HCT116 (cell line): ENCODE results near the gene POLH. TPM values are rescaled to one million over a fixed set of nuclear protein-coding genes. Genes with fewer than 3 reads are reported as not detected.
A peak's percentile ranks its signal among the peaks of the same experiment; 100 is the strongest.

Experiments used
- ATAC-seq: fragments of 200-7000 bp; cut with Tn5 transposase; 2 replicates; pipeline ENCODE4 v1.9.1; 2020; ENCODE audit warnings: mild to moderate bottlenecking, moderate library complexity
- BruUV-seq: library from RNA; stranded (reverse); fragments of 400-500 nt; replicated peaks from 2 replicates; lab custom pipeline; 2021; lab: Mats Ljungman, UMichigan
- CTCF ChIA-PET: fragments of 300-600 bp; sonication (Branson Sonifier 250); formaldehyde crosslinking; loops from one replicate; lab custom pipeline; 2021; ENCODE audit warnings: antibody characterized with exemption; lab: Charles Lee
- POLR2A ChIA-PET: fragments of 300-600, 350-600 bp; sonication (Branson Sonifier 250); formaldehyde crosslinking; loops from one replicate; lab custom pipeline; 2021; ENCODE audit warnings: antibody characterized with exemption; lab: Charles Lee
- RAD21 ChIA-PET, 2 experiments: fragments of 300-600 bp; sonication (Branson Sonifier 250); formaldehyde crosslinking; loops; one replicate each; lab custom pipeline; 2023; ENCODE audit warnings: low total read pairs in 2 of 2; ENCODE audit not compliant: uncharacterized antibody in 2 of 2, unreplicated experiment in 2 of 2, low non-redundant PET in 1 of 2; lab: Charles Lee
- DNase-seq: peaks from one replicate; pipeline ENCODE4 v3.0.0-alpha.2; 2010; ENCODE audit warnings: low read depth, low spot score
- H2AFZ ChIP-seq: fragments of 200-600 bp; shearing (Covaris generic), sonication (generic); 2 replicates; pipeline ENCODE4 v1.6.1; 2017; ENCODE audit warnings: low read depth, mixed run types, mixed read lengths, antibody characterized with exemption, low read length; ENCODE audit not compliant: poor library complexity, severe bottlenecking
- H3K27ac ChIP-seq: 2 replicates; pipeline ENCODE4 v1.5.1; 2012; ENCODE audit warnings: low read depth, low read length
- H3K27me3 ChIP-seq: fragments of 200-600 bp; sonication (generic); 2 replicates; pipeline ENCODE4 v1.6.1; 2016; ENCODE audit warnings: mixed run types, low read length, mixed read lengths; ENCODE audit not compliant: insufficient read depth
- H3K36me3 ChIP-seq, 2 experiments: fragments of 200-500 bp in 1 of 2; fragments of 200-600 bp in 1 of 2; sonication (Bioruptor generic) in 1 of 2; sonication (generic) in 1 of 2; 2 replicates each; pipeline versions ENCODE4 v1.5.1 to v1.6.1; 2014 to 2016; ENCODE audit warnings: low read length in 2 of 2, inconsistent platforms in 1 of 2, mixed read lengths in 1 of 2, mixed run types in 1 of 2; ENCODE audit not compliant: insufficient read depth in 2 of 2, control insufficient read depth in 1 of 2
- H3K4me1 ChIP-seq, 2 experiments: fragments of 200-600 bp in 1 of 2; sonication (generic) in 1 of 2; 2 replicates each; pipeline versions ENCODE4 v1.5.1 to v1.6.1; 2012 to 2017; ENCODE audit warnings: low read length in 2 of 2, inconsistent platforms in 1 of 2, mild to moderate bottlenecking in 1 of 2, mixed read lengths in 1 of 2, mixed run types in 1 of 2, moderate library complexity in 1 of 2; ENCODE audit not compliant: insufficient read depth in 2 of 2, control insufficient read depth in 1 of 2
- H3K4me2 ChIP-seq: fragments of 200-600 bp; sonication (generic); 2 replicates; pipeline ENCODE4 v1.6.1; 2017; ENCODE audit warnings: mixed run types, low read length, mixed read lengths
- H3K4me3 ChIP-seq, 2 experiments: fragments of 200-600 bp in 1 of 2; sonication (generic) in 1 of 2; replicated peaks in 1 of 2; 2 replicates each; pipeline ENCODE4 v1.5.1; 2011 to 2016; ENCODE audit warnings: low read length in 2 of 2, control low read depth in 1 of 2, low read depth in 1 of 2, mild to moderate bottlenecking in 1 of 2, mixed read lengths in 1 of 2, mixed run types in 1 of 2
- H3K79me2 ChIP-seq: fragments of 200-600 bp; sonication (generic); 2 replicates; pipeline ENCODE4 v1.6.1; 2017; ENCODE audit warnings: mild to moderate bottlenecking, mixed run types, low read length, moderate library complexity, mixed read lengths; ENCODE audit not compliant: insufficient read depth
- H3K9ac ChIP-seq: fragments of 200-600 bp; sonication (generic); 2 replicates; pipeline ENCODE4 v1.6.1; 2016; ENCODE audit warnings: low read length, mixed read lengths
- H3K9me2 ChIP-seq: fragments of 200-600 bp; sonication (generic), shearing (Covaris generic); 2 replicates; pipeline ENCODE4 v1.6.1; 2017; ENCODE audit warnings: mixed run types, mild to moderate bottlenecking, moderate library complexity; ENCODE audit not compliant: insufficient read depth
- H3K9me3 ChIP-seq, 2 experiments: fragments of 200-500 bp in 1 of 2; fragments of 200-600 bp in 1 of 2; sonication (Bioruptor generic) in 1 of 2; sonication (generic) in 1 of 2; 2 replicates each; pipeline ENCODE4 v1.6.1; 2014 to 2017; ENCODE audit warnings: low read length in 2 of 2, mixed read lengths in 2 of 2, inconsistent platforms in 1 of 2, low read depth in 1 of 2, mild to moderate bottlenecking in 1 of 2, mixed run types in 1 of 2, moderate library complexity in 1 of 2; ENCODE audit not compliant: control insufficient read depth in 1 of 2, insufficient read depth in 1 of 2
- H4K20me1 ChIP-seq: fragments of 200-600 bp; sonication (generic), shearing (Covaris generic); 2 replicates; pipeline ENCODE4 v1.6.1; 2017; ENCODE audit warnings: mixed run types, mild to moderate bottlenecking, moderate library complexity; ENCODE audit not compliant: insufficient read depth
- EGR1 ChIP-seq: IDR thresholded peaks from 2 replicates; pipeline ENCODE4 v1.6.1; 2012; ENCODE audit warnings: low read depth
- EZH2phosphoT487 ChIP-seq: fragments of 200-600 bp; IDR thresholded peaks from 2 replicates; pipeline ENCODE4 v1.6.1; 2018; ENCODE audit warnings: antibody characterized with exemption, borderline replicate concordance
- SRF ChIP-seq: IDR thresholded peaks from 2 replicates; pipeline ENCODE4 v1.6.1; 2012; ENCODE audit warnings: low read depth
- ZNF274 ChIP-seq: fragments of 200-500 bp; sonication (Bioruptor generic); IDR thresholded peaks from 2 replicates; pipeline ENCODE4 v1.6.1; 2014; ENCODE audit warnings: mild to moderate bottlenecking, low read depth, low read length, inconsistent platforms
- intact Hi-C: fragments of 100-400 bp; cut with micrococcal nuclease; formaldehyde crosslinking; loops from 2 replicates; pipeline ENCODE4 v1.10.0; 2022
- total RNA-seq: library from RNA; stranded (reverse); gene quantifications from one replicate; pipeline ENCODE4 v1.2.1, GENCODE V29; 2021; ENCODE audit not compliant: unreplicated experiment
- TF ChIP-seq, protein P1 (sequence below): IDR thresholded peaks from 2 replicates; pipeline ENCODE4 v1.6.1; 2012
- TF ChIP-seq, protein P2 (sequence below): IDR thresholded peaks from 2 replicates; pipeline ENCODE4 v1.6.1; 2012; ENCODE audit warnings: low read depth

The POLH gene
- total RNA-seq, 1 experiment from 2014 or later, result 20.6 TPM

DNA sequence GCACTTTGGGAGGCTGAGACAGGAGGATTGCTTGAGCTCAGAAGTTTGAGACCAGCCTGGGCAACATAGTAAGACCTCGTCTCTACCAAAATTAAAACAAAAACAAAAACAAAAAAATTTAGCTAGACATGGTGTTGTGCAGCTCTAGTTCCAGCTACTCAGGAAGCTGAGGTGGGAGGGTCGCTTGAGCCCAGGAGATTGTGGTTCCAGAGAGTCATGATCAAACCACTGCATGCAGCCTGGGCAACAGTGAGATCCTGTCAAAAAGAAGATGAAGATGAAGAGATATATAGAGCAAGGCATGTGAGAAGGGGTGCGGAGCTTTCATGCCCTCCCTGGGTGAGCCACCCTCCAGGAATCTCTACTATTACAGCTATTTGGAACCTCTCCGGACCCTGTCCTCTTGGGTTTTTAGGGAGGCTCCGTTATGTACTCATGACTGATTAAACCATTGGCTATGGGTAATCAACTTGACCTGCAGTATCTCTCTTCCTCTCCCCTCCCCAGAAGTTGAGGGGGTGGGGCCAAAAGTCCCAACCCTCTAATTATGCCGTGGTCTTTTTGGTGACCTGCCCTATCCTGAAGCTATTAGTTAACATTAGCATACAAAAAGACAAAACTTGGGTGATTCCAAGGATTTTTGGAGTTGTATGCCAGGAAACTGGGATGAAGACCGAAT is 9.0 kb downstream of the POLH start:
- Histone ChIP-seq H2AFZ (no peak overlapping the region), H3K36me3 (peaks cover 43 to 45% of the 10 kb centered on the region in 2 experiments), H3K27ac (no peak overlapping the region), H3K4me1 (no peaks in the 10 kb centered on the region), H3K4me3 (no peak overlapping the region), H3K4me2 (no peak overlapping the region), H4K20me1 (no peaks in the 10 kb centered on the region), H3K79me2 (peaks cover 10% of the 10 kb centered on the region; the same call in 1 of the 2 replicates), H3K9me3 (no peaks in the 10 kb centered on the region), H3K9me2 (no peaks in the 10 kb centered on the region), H3K27me3 (no peaks in the 10 kb centered on the region), H3K9ac (no peak overlapping the region)
- ChIA-PET POLR2A (interaction anchor here (0.6 kb wide), 1 partner anchor 61 kb away, joined by 3 read pairs; no protein-coding TSS in a partner anchor), CTCF (no interaction called here), RAD21 (no interaction called here)
- no peak for ATAC-seq
- no peak for DNase-seq
- intact Hi-C loops, result no loop called here
- TF ChIP-seq EZH2phosphoT487 (no peak), SRF (no peak), EGR1 (no peak), ZNF274 (no peak)
- TF ChIP-seq, protein P1, sequence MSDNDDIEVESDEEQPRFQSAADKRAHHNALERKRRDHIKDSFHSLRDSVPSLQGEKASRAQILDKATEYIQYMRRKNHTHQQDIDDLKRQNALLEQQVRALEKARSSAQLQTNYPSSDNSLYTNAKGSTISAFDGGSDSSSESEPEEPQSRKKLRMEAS, result no peak
- TF ChIP-seq, protein P2, sequence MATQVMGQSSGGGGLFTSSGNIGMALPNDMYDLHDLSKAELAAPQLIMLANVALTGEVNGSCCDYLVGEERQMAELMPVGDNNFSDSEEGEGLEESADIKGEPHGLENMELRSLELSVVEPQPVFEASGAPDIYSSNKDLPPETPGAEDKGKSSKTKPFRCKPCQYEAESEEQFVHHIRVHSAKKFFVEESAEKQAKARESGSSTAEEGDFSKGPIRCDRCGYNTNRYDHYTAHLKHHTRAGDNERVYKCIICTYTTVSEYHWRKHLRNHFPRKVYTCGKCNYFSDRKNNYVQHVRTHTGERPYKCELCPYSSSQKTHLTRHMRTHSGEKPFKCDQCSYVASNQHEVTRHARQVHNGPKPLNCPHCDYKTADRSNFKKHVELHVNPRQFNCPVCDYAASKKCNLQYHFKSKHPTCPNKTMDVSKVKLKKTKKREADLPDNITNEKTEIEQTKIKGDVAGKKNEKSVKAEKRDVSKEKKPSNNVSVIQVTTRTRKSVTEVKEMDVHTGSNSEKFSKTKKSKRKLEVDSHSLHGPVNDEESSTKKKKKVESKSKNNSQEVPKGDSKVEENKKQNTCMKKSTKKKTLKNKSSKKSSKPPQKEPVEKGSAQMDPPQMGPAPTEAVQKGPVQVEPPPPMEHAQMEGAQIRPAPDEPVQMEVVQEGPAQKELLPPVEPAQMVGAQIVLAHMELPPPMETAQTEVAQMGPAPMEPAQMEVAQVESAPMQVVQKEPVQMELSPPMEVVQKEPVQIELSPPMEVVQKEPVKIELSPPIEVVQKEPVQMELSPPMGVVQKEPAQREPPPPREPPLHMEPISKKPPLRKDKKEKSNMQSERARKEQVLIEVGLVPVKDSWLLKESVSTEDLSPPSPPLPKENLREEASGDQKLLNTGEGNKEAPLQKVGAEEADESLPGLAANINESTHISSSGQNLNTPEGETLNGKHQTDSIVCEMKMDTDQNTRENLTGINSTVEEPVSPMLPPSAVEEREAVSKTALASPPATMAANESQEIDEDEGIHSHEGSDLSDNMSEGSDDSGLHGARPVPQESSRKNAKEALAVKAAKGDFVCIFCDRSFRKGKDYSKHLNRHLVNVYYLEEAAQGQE, result no peak
- TSS peak; percentile 15 for BruUV-seq
